GM12872 (cell line): ENCODE results near the gene OR51B2.

Source experiments
- TF ChIP-seq, protein P1 (sequence below): IDR thresholded peaks from 3 replicates; pipeline ENCODE4 v1.5.1; 2011; ENCODE audit warnings: low read depth, mild to moderate bottlenecking, low read length, moderate library complexity; ENCODE audit not compliant: insufficient read depth

The OR51B2 gene

GRCh38 chr11:5283882-5284281 is 40.2 kb downstream of the OR51B2 start:
- TF ChIP-seq, protein P1, sequence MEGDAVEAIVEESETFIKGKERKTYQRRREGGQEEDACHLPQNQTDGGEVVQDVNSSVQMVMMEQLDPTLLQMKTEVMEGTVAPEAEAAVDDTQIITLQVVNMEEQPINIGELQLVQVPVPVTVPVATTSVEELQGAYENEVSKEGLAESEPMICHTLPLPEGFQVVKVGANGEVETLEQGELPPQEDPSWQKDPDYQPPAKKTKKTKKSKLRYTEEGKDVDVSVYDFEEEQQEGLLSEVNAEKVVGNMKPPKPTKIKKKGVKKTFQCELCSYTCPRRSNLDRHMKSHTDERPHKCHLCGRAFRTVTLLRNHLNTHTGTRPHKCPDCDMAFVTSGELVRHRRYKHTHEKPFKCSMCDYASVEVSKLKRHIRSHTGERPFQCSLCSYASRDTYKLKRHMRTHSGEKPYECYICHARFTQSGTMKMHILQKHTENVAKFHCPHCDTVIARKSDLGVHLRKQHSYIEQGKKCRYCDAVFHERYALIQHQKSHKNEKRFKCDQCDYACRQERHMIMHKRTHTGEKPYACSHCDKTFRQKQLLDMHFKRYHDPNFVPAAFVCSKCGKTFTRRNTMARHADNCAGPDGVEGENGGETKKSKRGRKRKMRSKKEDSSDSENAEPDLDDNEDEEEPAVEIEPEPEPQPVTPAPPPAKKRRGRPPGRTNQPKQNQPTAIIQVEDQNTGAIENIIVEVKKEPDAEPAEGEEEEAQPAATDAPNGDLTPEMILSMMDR, result no peak

DNA sequence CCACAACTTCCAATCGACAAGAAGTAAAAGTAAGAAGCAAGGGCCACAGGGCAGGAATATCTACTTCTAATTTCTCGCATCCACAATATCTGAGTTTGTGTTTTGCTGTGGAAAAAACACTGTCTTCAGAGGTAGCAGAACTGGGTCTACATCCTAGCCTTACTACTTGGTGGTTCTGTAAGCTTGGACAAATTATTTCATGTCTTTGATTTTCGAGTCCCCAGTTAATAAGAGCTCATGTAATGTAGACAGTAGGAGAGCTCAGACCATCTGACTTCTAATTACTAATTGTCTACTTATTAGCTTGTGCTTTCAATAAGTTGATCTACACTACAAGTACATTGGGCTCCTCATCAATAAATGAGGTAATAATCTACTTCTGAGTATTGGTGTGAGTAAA is 41.0 kb downstream of the OR51B2 start:
- TF ChIP-seq, protein P1, result no peak

GRCh38 chr11:5282628-5283027 is 41.5 kb downstream of the OR51B2 start:
- TF ChIP-seq, protein P1, result no peak

DNA sequence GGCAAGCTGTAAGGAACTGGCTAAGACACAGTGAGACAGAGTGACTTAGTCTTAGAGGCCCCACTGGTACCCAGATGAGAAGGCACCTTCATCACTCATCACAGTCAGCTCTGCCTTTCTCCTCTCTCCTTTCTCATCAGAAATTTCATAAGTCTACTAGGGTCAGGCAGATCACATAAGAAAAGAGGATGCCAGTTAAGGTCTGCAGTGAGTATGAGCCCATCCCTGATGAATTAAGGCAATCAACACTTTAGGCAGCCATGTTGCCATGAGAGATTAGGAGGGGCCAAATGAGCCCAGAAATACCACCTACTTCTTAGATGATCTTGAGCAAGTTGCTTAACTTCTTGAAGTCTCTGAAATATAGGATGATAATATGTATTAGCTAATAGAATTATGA is 42.5 kb downstream of the OR51B2 start:
- TF ChIP-seq, protein P1, result no peak

GRCh38 chr11:5280582-5281102 is 43.5 kb downstream of the OR51B2 start:
- TF ChIP-seq, protein P1, result no peak

DNA sequence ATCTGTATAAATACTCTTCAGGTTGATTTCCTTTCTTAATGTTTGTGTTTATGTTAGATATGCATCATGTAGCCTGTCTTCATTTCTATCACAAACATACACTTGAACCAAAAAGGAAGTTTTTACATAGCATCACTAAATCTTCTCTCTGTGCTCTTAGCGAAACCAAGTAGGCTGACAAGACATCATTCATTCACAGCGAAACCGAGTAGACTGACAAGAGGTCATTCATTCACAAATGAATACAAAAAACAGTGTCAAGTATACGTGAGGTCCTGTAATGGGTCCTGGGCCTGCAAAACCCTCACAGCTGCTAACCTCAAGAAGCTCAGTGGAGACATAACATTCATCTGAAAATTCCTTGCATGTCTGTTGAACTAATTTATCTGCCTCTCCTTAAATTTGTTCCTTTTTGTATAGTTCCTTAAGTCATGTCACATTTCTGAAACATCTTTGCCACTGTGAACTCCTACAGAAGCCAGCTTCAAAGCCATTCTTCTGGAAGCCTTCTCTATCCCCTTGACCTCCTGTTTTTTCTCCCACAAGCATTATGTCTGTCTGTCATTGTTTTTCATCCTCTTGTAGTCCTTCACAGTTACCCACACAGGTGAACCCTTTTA is 44.5 kb downstream of the OR51B2 start:
- TF ChIP-seq, protein P1, result no peak

DNA sequence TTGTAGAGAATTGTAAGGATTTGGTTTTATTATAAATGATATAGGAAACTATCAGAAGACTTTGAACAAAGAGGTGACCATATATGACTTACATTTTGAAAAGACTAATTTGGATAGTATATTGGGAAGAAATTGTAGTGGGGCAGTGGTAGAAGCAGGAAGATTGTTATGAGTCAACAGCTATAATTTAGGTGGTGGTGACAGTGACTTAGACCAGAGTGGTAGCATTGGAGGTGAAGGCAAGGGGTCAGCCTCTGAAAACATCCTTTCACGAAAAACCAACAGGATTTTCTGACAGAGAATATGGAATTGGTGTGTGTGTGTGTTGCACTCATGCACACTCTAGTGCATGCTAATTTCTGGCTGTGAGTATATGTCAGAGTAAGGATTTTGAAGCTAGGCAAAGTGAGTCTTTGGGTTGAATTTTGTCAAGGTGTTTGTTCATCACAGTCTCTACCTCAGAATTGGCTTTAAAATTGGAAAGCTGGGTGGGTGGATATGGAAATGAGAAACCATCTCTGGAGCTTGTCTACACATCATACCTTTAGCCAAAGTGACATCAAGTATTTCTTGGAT is 46.2 kb downstream of the OR51B2 start:
- TF ChIP-seq, protein P1, result no peak
